ENCODE measurements around the gene DLK2.
"Not testable (repeated sequence)": the region's sequence is repeated elsewhere in the genome, so short reads cannot be mapped to it uniquely, and the experiment has no call there.

The DLK2 gene, protein sequence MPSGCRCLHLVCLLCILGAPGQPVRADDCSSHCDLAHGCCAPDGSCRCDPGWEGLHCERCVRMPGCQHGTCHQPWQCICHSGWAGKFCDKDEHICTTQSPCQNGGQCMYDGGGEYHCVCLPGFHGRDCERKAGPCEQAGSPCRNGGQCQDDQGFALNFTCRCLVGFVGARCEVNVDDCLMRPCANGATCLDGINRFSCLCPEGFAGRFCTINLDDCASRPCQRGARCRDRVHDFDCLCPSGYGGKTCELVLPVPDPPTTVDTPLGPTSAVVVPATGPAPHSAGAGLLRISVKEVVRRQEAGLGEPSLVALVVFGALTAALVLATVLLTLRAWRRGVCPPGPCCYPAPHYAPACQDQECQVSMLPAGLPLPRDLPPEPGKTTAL

DNA sequence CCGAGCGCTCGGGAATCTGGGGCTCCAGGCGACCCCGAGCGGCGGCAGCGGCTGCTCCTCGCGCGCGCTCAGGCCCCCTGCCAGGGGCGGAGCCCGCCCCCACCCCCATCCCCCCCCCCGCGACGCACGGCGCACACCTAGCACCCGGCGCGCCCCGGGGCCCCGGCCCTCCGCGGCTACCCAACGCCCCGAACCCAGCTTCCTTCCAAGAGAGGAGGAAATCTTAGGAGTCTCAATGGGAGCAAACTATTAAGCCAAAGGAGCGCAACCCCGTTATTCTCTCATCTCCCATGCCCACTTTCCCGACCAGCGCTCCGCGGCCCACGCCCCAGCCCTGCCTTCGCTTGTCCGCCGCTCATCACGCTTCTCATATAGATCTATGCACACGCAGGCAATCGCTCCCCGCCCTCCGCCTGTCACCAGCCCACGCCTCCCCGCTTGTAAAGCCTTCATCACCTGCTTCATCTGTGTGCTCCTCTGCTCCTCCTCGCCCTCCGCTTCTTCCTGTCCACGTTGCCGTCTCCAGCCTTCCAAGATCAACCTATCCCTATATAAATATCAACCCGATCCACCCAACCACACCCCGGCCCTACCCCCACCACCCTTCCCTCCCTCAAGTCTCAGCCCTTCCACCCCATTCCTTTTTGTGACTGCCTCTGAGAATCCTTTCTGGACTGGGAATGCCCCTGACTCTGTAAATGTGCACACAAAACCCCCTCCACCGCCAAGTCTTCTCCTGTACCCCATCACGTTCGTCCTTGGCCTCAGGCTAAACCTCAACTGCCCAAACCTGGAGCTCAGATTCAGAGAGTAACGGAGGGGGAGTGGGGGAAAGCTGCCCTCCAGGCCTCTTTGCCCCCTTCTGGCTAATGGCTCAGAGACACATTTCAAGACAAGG lies at the start of gene DLK2:
Gene DLK2 (minus strand): TSS at position 18 of the 898 bp plus-strand sequence. CDS start 723 bp downstream, outside the sequence.
- DNase-seq = peak; percentile 48
- in situ Hi-C loops (cut with MboI; ENCODE audit: low pct_unique_long_range_greater_than_20kb, low sequenced_read_pairs) = no loop called here

DNA sequence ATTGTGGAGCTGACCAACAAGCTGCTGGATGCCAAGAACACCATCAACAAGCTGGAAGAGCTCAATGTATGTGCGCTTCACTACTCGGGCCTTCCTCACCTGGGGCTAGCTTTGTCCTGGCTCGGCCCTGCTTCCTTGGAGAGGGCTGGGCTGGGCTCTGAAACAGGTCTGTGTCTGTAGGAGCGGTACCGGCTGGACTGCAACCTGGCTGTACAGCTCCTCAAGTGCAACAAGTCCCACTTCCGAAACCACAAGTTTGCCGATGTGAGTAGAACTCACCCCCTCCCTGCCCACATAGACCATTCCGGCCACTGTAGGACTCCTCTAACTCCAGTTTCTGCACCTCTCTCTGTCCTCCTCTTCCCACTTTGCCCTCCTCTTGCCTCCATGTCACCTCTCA lies 48.1 kb upstream of the DLK2 start:
- DNase-seq = no peak
- in situ Hi-C loops (cut with MboI; ENCODE audit: low pct_unique_long_range_greater_than_20kb, low sequenced_read_pairs) = loop anchor here (10.0 kb wide), 1 partner anchor 249 kb away; no protein-coding TSS in a partner anchor

- no peak for DNase-seq
- in situ Hi-C loops (cut with MboI; ENCODE audit: low pct_unique_long_range_greater_than_20kb, low sequenced_read_pairs) = loop anchor here (10.0 kb wide), 1 partner anchor 248 kb away; no protein-coding TSS in a partner anchor
Measured at GRCh38 chr6:43502666-43503065, 47.3 kb upstream of the DLK2 start.

DNA sequence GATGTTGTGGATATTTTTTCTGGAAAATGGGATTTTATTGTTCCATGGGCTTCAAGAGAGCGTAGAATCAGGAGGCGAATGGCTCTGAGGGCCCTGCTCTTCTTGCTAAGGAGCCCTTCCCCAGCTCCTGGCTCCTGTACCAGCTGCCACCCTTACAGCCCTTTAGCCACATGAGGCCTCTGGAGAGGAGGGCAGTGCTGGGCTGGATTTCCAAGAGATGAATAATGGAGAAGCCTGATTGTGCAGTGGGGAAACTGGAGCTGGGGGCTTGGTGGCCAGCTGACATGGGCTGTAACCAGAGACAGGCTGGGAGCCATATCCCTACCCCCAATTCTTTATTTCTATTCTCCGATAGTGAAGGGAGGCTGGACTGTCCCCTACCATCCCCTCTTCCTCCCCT lies 45.6 kb upstream of the DLK2 start:
- DNase-seq = no peak
- in situ Hi-C loops (cut with MboI; ENCODE audit: low pct_unique_long_range_greater_than_20kb, low sequenced_read_pairs) = loop anchor here (10.0 kb wide), 1 partner anchor 246 kb away; no protein-coding TSS in a partner anchor

GRCh38 chr6:43499028-43499815 lies 43.9 kb upstream of the DLK2 start:
- no peak for DNase-seq
- in situ Hi-C loops (cut with MboI; ENCODE audit: low pct_unique_long_range_greater_than_20kb, low sequenced_read_pairs) = no loop called here

DNA sequence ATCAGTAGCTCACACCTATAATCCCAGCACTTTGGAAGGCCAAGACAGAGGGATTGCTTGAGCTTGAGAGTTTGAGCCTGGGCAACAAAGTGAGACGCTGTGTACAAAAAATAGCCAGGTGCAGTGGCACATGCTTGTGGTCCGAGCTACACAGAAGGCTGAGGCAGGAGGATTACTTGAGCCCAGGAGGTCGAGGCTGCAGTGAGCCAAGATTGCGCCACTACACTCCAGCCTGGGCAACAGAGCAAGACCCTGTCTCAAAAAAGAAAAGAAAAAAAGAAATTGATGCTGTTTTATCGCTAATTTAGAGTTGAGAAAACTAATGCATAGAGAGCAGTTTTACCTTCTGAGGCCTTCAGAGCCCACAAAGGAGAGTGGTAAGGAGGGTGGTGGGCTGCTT lies 42.9 kb upstream of the DLK2 start:
- DNase-seq; in situ Hi-C loops (cut with MboI; ENCODE audit: low pct_unique_long_range_greater_than_20kb, low sequenced_read_pairs): not testable (repeated sequence)

- in situ Hi-C loops (cut with MboI; ENCODE audit: low pct_unique_long_range_greater_than_20kb, low sequenced_read_pairs) = no loop called here
- no peak for DNase-seq
Measured at GRCh38 chr6:43497689-43498088, 42.3 kb upstream of the DLK2 start.

DNA sequence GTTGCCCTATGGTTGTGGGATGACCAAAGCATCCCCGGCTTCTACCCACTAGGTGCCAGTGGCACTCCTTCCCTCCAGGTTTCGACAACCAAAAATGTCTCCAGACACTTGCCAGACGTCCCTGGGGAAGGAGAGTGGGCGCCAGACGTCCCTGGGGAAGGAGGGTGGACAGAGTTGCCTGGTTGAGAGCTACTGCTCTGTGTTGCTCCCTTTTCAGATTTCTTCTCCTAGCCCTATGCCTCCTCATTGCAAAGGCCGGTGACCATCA lies 41.7 kb upstream of the DLK2 start:
- in situ Hi-C loops (cut with MboI; ENCODE audit: low pct_unique_long_range_greater_than_20kb, low sequenced_read_pairs) = no loop called here
- DNase-seq = no peak

- in situ Hi-C loops (cut with MboI; ENCODE audit: low pct_unique_long_range_greater_than_20kb, low sequenced_read_pairs) = no loop called here
Measured at GRCh38 chr6:43496370-43497128, 41.2 kb upstream of the DLK2 start.

DNA sequence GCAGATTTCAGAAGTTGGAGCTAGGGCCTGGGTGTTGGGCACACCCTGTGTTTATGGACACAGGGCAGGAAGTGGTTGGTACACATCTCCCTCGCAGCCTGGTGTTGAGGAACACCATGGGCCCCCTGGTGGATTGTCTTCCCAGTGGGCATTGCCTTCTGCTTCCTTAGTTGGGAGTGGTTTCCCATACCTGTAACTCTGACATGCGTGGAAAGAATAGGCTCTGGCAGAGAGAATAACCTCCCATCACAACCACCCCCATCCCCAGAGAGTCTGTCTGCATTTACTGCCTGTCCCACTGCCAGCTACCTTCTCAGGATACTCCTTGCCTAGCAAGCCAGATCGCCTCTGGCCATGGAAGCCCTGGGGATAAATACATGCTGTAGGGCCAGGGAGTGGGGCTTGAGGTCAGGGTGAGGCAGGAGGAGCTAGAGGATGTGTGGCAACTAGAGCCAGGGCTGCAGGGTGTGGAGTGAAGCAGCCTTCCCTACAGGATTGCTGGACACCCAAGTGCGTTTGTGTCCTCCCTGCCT lies 40.1 kb upstream of the DLK2 start:
- no peak for DNase-seq
- in situ Hi-C loops (cut with MboI; ENCODE audit: low pct_unique_long_range_greater_than_20kb, low sequenced_read_pairs) = no loop called here

More at GRCh38 chr6:43496370-43497128, 41.2 kb upstream of the DLK2 start:
- DNase-seq = no peak

DNA sequence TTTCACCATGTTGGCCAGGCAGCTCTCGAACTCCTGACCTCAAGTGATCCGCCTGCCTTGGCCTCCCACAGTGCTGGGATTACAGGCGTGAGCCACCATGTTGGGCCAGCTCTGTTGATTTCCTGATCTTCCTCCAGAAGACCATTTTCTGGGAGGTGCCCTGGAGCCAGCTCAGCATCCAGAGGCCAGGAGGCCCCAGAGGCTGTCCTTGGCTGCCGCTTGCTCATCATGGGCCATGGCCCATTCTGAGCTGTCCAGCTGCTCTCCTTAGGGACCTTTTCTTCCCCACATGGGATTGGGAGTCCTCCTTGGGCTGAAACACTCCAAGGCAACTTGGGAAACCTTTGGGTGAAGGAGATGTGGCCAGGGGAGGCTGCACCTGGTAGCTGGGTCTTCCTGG lies 39.4 kb upstream of the DLK2 start:
- in situ Hi-C loops (cut with MboI; ENCODE audit: low pct_unique_long_range_greater_than_20kb, low sequenced_read_pairs) = no loop called here
- no peak for DNase-seq

- in situ Hi-C loops (cut with MboI; ENCODE audit: low pct_unique_long_range_greater_than_20kb, low sequenced_read_pairs) = no loop called here
- DNase-seq = no peak
Measured at GRCh38 chr6:43494321-43494720, 39.0 kb upstream of the DLK2 start.

GRCh38 chr6:43493833-43494232 lies 38.5 kb upstream of the DLK2 start:
- DNase-seq = no peak
- in situ Hi-C loops (cut with MboI; ENCODE audit: low pct_unique_long_range_greater_than_20kb, low sequenced_read_pairs) = no loop called here

GRCh38 chr6:43493230-43493629 lies 37.9 kb upstream of the DLK2 start:
- no peak for DNase-seq
- in situ Hi-C loops (cut with MboI; ENCODE audit: low pct_unique_long_range_greater_than_20kb, low sequenced_read_pairs) = no loop called here

DNA sequence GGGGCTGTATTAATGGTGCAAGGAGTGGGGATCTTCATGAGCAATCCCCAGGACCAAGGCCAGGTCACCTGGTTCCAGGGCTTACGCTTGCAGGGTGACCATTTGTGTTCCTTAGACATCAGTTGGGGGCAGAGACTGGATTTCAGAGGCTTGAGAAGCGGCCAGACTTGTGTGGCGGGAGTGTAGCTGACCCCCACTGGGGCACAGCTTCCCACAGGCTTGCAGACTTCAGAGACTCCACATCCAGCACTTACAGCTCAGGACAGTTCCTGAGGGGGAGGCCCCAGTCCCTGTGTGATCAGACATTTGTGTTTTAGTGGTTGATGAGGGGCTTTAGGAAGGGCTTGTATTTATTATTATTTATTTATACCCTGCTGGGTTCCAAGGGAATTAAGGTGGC lies 37.3 kb upstream of the DLK2 start:
- DNase-seq = no peak

DNA sequence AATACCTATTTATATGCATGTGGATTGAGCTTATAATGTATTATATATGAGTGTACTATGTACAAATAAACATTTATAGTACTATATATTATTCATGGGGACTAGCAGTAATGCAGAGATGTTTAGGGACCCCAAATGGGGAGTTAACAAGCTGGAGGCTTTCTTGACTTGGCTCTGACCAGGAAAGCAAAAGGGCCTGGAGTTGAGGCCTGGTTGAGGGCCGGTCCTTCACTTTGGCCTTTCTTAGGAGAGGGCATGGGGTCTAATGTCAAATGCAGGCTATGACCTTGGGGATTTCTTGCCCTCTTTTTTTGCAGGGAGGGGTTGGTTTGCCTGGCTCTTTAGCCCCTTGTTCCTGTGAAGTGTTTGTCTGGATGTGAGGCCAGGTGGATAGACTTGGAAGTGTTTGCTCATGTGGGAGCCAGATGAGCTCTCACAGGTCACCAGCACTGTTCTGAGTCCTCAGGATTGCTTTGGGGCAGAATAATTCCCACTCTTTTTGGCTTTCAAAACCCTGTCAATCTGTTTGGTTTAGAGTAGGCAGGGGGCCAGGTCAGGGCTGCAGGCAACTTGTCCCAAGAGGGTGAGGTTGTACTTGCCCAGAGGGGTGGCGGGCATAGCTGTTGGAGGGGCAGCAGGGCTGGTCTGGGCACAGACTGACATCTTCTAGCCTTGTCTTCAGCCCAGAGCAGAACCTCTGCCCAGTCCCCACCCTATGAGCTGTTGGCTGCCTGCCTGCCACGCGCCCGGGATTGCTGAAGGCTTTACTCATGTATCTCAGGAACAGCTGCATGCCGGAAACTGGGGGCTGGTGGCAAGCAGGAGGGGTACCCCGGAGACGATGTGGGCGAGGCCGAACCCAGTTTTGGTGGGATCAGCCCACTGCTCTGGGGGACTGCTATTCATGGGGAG lies 36.7 kb upstream of the DLK2 start:
- no peak for DNase-seq

More for the DNA sequence above, 37.3 kb upstream of the DLK2 start:
- in situ Hi-C loops (cut with MboI; ENCODE audit: low pct_unique_long_range_greater_than_20kb, low sequenced_read_pairs) = no loop called here

GRCh38 chr6:43490523-43490939 lies 35.2 kb upstream of the DLK2 start:
- no peak for DNase-seq
- in situ Hi-C loops (cut with MboI; ENCODE audit: low pct_unique_long_range_greater_than_20kb, low sequenced_read_pairs) = no loop called here

More for the DNA sequence above, 36.7 kb upstream of the DLK2 start:
- in situ Hi-C loops (cut with MboI; ENCODE audit: low pct_unique_long_range_greater_than_20kb, low sequenced_read_pairs) = no loop called here
